AG04449 (cell line): ENCODE data around the gene ADRM1.

ENCODE experiments used
- CTCF ChIA-PET: fragments of 350-600 bp; formaldehyde crosslinking; extraction: SDS; loops from one replicate; lab custom pipeline; 2021; ENCODE audit warnings: antibody characterized with exemption; lab: Yijun Ruan, JAX
- POLR2A ChIA-PET: fragments of 400-600, 350-600 bp; formaldehyde crosslinking; extraction: SDS; loops from one replicate; lab custom pipeline; 2020; ENCODE audit warnings: antibody characterized with exemption, inconsistent platforms; lab: Yijun Ruan, JAX
- DNase-seq: peaks from one replicate; pipeline ENCODE4 v3.0.0-alpha.2; 2010; ENCODE audit warnings: low read depth, low spot score
- H3K4me3 ChIP-seq: 2 replicates; pipeline ENCODE4 v1.5.1; 2011; ENCODE audit warnings: low read depth, mild to moderate bottlenecking, control low read depth, low read length
- CTCF ChIP-seq: IDR thresholded peaks from one replicate; pipeline ENCODE4 v1.5.1; 2011; ENCODE audit warnings: mild to moderate bottlenecking, moderate library complexity, low read length, control low read depth, inconsistent platforms; ENCODE audit not compliant: insufficient read depth; ENCODE audit errors: missing control alignments

Gene ADRM1

GRCh38 chr20:62316331-62317166 lies 13.8 kb downstream of the ADRM1 start:
- ChIA-PET CTCF (interaction anchor here (1.2 to 2.1 kb wide), 2 partner anchors 14 to 66 kb away, joined by 4 to 8 read pairs; partner anchors contain the start of gene ADRM1), POLR2A (no interaction called here)
- H3K4me3 ChIP-seq, result no peak overlapping the region
- TF ChIP-seq CTCF, result no peak
- no peak for DNase-seq

- no peak for DNase-seq
- ChIA-PET POLR2A (no interaction called here), CTCF (interaction anchor here (1.0 to 2.1 kb wide), 3 partner anchors 9 to 65 kb away, joined by 3 to 8 read pairs (median 4); partner anchors contain the start of gene ADRM1)
- TF ChIP-seq CTCF, result no peak
- H3K4me3 ChIP-seq, result no peak overlapping the region
Measured at GRCh38 chr20:62317167-62317655, 14.4 kb downstream of the ADRM1 start.

GRCh38 chr20:62318400-62319345 lies 15.9 kb downstream of the ADRM1 start:
- ChIA-PET POLR2A (no interaction called here), CTCF (no interaction called here)
- TF ChIP-seq CTCF, result no peak
- no peak overlapping the region for H3K4me3 ChIP-seq
- no peak for DNase-seq

GRCh38 chr20:62319346-62319909 lies 16.6 kb downstream of the ADRM1 start:
- no peak overlapping the region for H3K4me3 ChIP-seq
- POLR2A ChIA-PET, result no interaction called here
- TF ChIP-seq CTCF, result no peak
- DNase-seq, result no peak
- CTCF ChIA-PET, result no interaction called here

- ChIA-PET POLR2A (no interaction called here), CTCF (no interaction called here)
- TF ChIP-seq CTCF, result no peak
- no peak overlapping the region for H3K4me3 ChIP-seq
- no peak for DNase-seq
Measured at GRCh38 chr20:62320581-62321354, 18.0 kb downstream of the ADRM1 start.
